ENCODE results near the gene CCDC70.
"Not testable (repeated sequence)": the region's sequence is repeated elsewhere in the genome, so short reads cannot be mapped to it uniquely, and the experiment has no call there.

CCDC70 gene

GRCh38 chr13:51861723-51862300, at the start of gene CCDC70:
Gene CCDC70, plus strand, starts transcription at chr13:51861969. Its CDS starts 3,443 bp downstream, at chr13:51865412.
- peak; percentile 47 for DNase-seq

- DNase-seq, result no peak
Observed at GRCh38 chr13:51814071-51814470, 47.7 kb upstream of the CCDC70 start.

- DNase-seq, result peak; percentile 70
Observed at GRCh38 chr13:51814825-51815650, 46.7 kb upstream of the CCDC70 start.

- DNase-seq, result no peak
Observed at GRCh38 chr13:51815848-51816247, 45.9 kb upstream of the CCDC70 start.

- DNase-seq, result no peak
Observed at GRCh38 chr13:51816604-51817249, 45.0 kb upstream of the CCDC70 start.

GRCh38 chr13:51817717-51818116, 44.1 kb upstream of the CCDC70 start:
- DNase-seq, result no peak

GRCh38 chr13:51818276-51818675, 43.5 kb upstream of the CCDC70 start:
- DNase-seq, result no peak

GRCh38 chr13:51818781-51819511, 42.8 kb upstream of the CCDC70 start:
- DNase-seq, result peak; percentile 57

- no peak for DNase-seq
Observed at GRCh38 chr13:51819544-51819943, 42.2 kb upstream of the CCDC70 start.

- DNase-seq, result no peak
Observed at GRCh38 chr13:51820016-51820597, 41.7 kb upstream of the CCDC70 start.

- DNase-seq, result no peak
Observed at GRCh38 chr13:51821606-51822005, 40.2 kb upstream of the CCDC70 start.

GRCh38 chr13:51822106-51822815, 39.5 kb upstream of the CCDC70 start:
- DNase-seq, result no peak

GRCh38 chr13:51823359-51823758, 38.4 kb upstream of the CCDC70 start:
- DNase-seq, result no peak

- DNase-seq, result no peak
Observed at GRCh38 chr13:51823863-51824262, 37.9 kb upstream of the CCDC70 start.

- DNase-seq, result not testable (repeated sequence)
Observed at GRCh38 chr13:51824712-51825111, 37.1 kb upstream of the CCDC70 start.

GRCh38 chr13:51825165-51825592, 36.6 kb upstream of the CCDC70 start:
- DNase-seq, result no peak

- no peak for DNase-seq
Observed at GRCh38 chr13:51825681-51826254, 36.0 kb upstream of the CCDC70 start.

- DNase-seq, result no peak
Observed at GRCh38 chr13:51826606-51827005, 35.2 kb upstream of the CCDC70 start.

GRCh38 chr13:51827254-51827653, 34.5 kb upstream of the CCDC70 start:
- DNase-seq, result no peak

- DNase-seq, result no peak
Observed at GRCh38 chr13:51828730-51829567, 32.8 kb upstream of the CCDC70 start.

GRCh38 chr13:51829568-51829899, 32.2 kb upstream of the CCDC70 start:
- DNase-seq, result no peak

Measured in stimulated activated CD4-positive, alpha-beta T cell treated with anti-CD3 and anti-CD28 coated beads, Interleukin-1b, Interleukin-23, amount 100 ng/mL, for 48 hours (primary cell).